ENCODE measurements around the gene PDILT.

The PDILT gene

GRCh38 chr16:20402651-20403050, 1.9 kb downstream of the PDILT start:
- no peak for DNase-seq (ENCODE audit: low read depth)

- DNase-seq (ENCODE audit: low read depth): no peak
Measured at GRCh38 chr16:20401475-20402016, 3.0 kb downstream of the PDILT start.

- no peak for DNase-seq (ENCODE audit: low read depth)
Measured at GRCh38 chr16:20401066-20401465, 3.5 kb downstream of the PDILT start.

- DNase-seq (ENCODE audit: low read depth): no peak
Measured at GRCh38 chr16:20399185-20399584, 5.4 kb downstream of the PDILT start.

- DNase-seq (ENCODE audit: low read depth): no peak
Measured at GRCh38 chr16:20398603-20399002, 5.9 kb downstream of the PDILT start.

GRCh38 chr16:20397468-20398074, 7.0 kb downstream of the PDILT start:
- no peak for DNase-seq (ENCODE audit: low read depth)

- no peak for DNase-seq (ENCODE audit: low read depth)
Measured at GRCh38 chr16:20396846-20397467, 7.6 kb downstream of the PDILT start.

- DNase-seq (ENCODE audit: low read depth): no peak
Measured at GRCh38 chr16:20395946-20396345, 8.6 kb downstream of the PDILT start.

GRCh38 chr16:20393801-20394577, 10.5 kb downstream of the PDILT start:
- DNase-seq (ENCODE audit: low read depth): no peak

- DNase-seq (ENCODE audit: low read depth): no peak
Measured at GRCh38 chr16:20391045-20391444, 13.5 kb downstream of the PDILT start.

GRCh38 chr16:20388854-20389253, 15.7 kb downstream of the PDILT start:
- DNase-seq (ENCODE audit: low read depth): no peak

- no peak for DNase-seq (ENCODE audit: low read depth)
Measured at GRCh38 chr16:20387978-20388377, 16.6 kb downstream of the PDILT start.

- DNase-seq (ENCODE audit: low read depth): peak; percentile 6
Measured at GRCh38 chr16:20385844-20386832, 18.4 kb downstream of the PDILT start.

GRCh38 chr16:20383106-20384029, 21.2 kb downstream of the PDILT start:
- peak; percentile 13 for DNase-seq (ENCODE audit: low read depth)

- DNase-seq (ENCODE audit: low read depth): no peak
Measured at GRCh38 chr16:20382202-20382948, 22.2 kb downstream of the PDILT start.

- DNase-seq (ENCODE audit: low read depth): no peak
Measured at GRCh38 chr16:20380782-20381181, 23.8 kb downstream of the PDILT start.

GRCh38 chr16:20377181-20377580, 27.4 kb downstream of the PDILT start:
- DNase-seq (ENCODE audit: low read depth): no peak

- DNase-seq (ENCODE audit: low read depth): no peak
Measured at GRCh38 chr16:20372701-20373100, 31.8 kb downstream of the PDILT start.

- no peak for DNase-seq (ENCODE audit: low read depth)
Measured at GRCh38 chr16:20369452-20370054, 35.0 kb downstream of the PDILT start.

- no peak for DNase-seq (ENCODE audit: low read depth)
Measured at GRCh38 chr16:20364051-20364450, 40.5 kb downstream of the PDILT start.

Data from HS-5 (cell line).